ENCODE measurements around the gene ZNF892. TPM values are rescaled to one million over a fixed set of nuclear protein-coding genes. Genes with fewer than 3 reads are reported as not detected.

ZNF892 gene
- total and polyA plus RNA-seq, 7 donors: 0.86 to 9.9 (median 7.9) TPM; not detected in 2

GRCh38 chr2:95165030-95165370 is 42.3 kb upstream of the ZNF892 start:
- H3K27ac ChIP-seq: peak overlapping the region; percentile 90 to 97 (median 91)
- peak overlapping the region; percentile 66 to 82 (median 72) for H3K4me3 ChIP-seq
- intact Hi-C loops (cut with DNase I): loop anchor here (2.0 to 10.0 kb wide), 2 partner anchors 238 to 1100 kb away; partner anchors contain the start of genes CIAO1, FAHD2A and TMEM127
- H3K36me3 ChIP-seq: no peaks in the 10 kb centered on the region
- no peaks in the 10 kb centered on the region for H3K27me3 ChIP-seq
- DNase-seq: no peak
- peaks cover 0 to 26% (median 18%) of the 10 kb centered on the region in 4 donors for H3K4me1 ChIP-seq
- H3K9me3 ChIP-seq: no peaks in the 10 kb centered on the region
- WGBS, 2 donors: 1% methylated on average over 9 of the region's 9 CpGs
- no peak for TF ChIP-seq POLR2AphosphoS5 (IDR thresholded peaks at IDR 0.05)
- TF ChIP-seq POLR2A (IDR thresholded peaks at IDR 0.05): no peak
- TF ChIP-seq EP300 (IDR thresholded peaks at IDR 0.05): no peak
- TF ChIP-seq, protein P1, sequence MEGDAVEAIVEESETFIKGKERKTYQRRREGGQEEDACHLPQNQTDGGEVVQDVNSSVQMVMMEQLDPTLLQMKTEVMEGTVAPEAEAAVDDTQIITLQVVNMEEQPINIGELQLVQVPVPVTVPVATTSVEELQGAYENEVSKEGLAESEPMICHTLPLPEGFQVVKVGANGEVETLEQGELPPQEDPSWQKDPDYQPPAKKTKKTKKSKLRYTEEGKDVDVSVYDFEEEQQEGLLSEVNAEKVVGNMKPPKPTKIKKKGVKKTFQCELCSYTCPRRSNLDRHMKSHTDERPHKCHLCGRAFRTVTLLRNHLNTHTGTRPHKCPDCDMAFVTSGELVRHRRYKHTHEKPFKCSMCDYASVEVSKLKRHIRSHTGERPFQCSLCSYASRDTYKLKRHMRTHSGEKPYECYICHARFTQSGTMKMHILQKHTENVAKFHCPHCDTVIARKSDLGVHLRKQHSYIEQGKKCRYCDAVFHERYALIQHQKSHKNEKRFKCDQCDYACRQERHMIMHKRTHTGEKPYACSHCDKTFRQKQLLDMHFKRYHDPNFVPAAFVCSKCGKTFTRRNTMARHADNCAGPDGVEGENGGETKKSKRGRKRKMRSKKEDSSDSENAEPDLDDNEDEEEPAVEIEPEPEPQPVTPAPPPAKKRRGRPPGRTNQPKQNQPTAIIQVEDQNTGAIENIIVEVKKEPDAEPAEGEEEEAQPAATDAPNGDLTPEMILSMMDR (IDR thresholded peaks at IDR 0.05): no peak

- Histone ChIP-seq H3K27me3 (no peaks in the 10 kb centered on the region), H3K4me1 (peaks cover 0 to 24% (median 18%) of the 10 kb centered on the region in 4 donors), H3K36me3 (no peaks in the 10 kb centered on the region), H3K9me3 (no peaks in the 10 kb centered on the region), H3K27ac (peak within 1 kb of the TSS; percentile 90 to 97 (median 91)), H3K4me3 (peak within 1 kb of the TSS; percentile 66 to 82 (median 72))
- DNase-seq: peak; percentile 99
- 0% methylated on average over 56 of the region's 56 CpGs for whole genome bisulfite sequencing, 2 donors
- intact Hi-C loops (cut with DNase I): loop anchor here (2.0 to 10.0 kb wide), 3 partner anchors 43 to 1099 kb away; partner anchors contain the start of genes CIAO1, FAHD2A and TMEM127
- TF ChIP-seq EP300 (IDR thresholded peaks at IDR 0.05) (no peak), POLR2AphosphoS5 (IDR thresholded peaks at IDR 0.05) (peak; percentile 79 to 87 (median 86)), POLR2A (IDR thresholded peaks at IDR 0.05) (peak; percentile 32 to 49)
- TF ChIP-seq, protein P1 (IDR thresholded peaks at IDR 0.05): no peak
These were observed 41.8 kb upstream of the ZNF892 start, which contains the start of gene ZNF2 for GRCh38 chr2:95165371-95166064. Gene ZNF2 (plus strand): TSS chr2:95165809. CDS start chr2:95176227, 10,418 bp downstream.

DNA sequence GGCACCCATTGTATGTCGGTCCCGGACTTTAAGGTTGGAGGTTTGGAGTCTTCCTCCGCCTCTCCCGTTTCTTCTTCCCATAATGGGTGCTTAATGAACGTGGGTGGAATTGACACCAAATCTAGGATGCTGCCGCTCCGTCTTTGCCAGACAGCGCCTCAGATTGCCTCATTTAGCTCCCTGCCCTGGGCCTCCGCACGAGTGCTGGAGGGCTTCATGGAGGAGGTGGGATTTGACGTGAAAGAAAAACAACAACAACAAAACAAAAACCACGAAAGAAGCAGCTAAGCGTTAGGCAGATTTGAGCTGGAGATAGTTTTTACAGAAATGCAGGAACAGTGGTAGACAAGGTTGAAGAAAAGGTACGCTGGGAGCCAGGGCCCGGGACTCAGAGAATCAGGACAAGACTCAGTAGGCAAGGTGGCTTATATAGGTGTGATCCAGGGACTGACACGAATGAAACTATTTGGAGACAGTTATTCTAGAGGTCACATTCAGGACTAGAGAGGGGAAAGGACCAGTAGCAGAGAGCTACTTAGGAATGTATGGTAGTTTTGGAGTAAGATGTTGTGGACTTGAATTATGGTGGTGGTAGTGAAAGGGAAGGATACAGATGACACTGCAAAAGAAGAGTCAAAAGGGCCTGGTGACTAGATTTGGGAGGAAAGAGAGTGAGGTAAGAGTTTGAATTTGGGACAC is 41.1 kb upstream of the ZNF892 start:
- no peak for DNase-seq
- WGBS, 2 donors: 4 to 9% methylated on average over 16 of the region's 16 CpGs
- H3K27me3 ChIP-seq: no peaks in the 10 kb centered on the region
- peaks cover 0 to 24% (median 18%) of the 10 kb centered on the region in 4 donors for H3K4me1 ChIP-seq
- intact Hi-C loops (cut with DNase I): loop anchor here (2.0 to 10.0 kb wide), 2 partner anchors 43 to 1099 kb away; partner anchors contain the start of genes CIAO1 and TMEM127
- H3K9me3 ChIP-seq: no peaks in the 10 kb centered on the region
- TF ChIP-seq POLR2A (IDR thresholded peaks at IDR 0.05) (no peak), EP300 (IDR thresholded peaks at IDR 0.05) (no peak), POLR2AphosphoS5 (IDR thresholded peaks at IDR 0.05) (no peak)
- TF ChIP-seq, protein P1 (IDR thresholded peaks at IDR 0.05): no peak
- peak overlapping the region; percentile 90 to 97 (median 91) for H3K27ac ChIP-seq
- H3K4me3 ChIP-seq: peak overlapping the region; percentile 66 to 82 (median 72)
- no peaks in the 10 kb centered on the region for H3K36me3 ChIP-seq

- intact Hi-C loops (cut with DNase I): no loop called here
- TF ChIP-seq, protein P1 (IDR thresholded peaks at IDR 0.05): no peak
- no peak for TF ChIP-seq POLR2AphosphoS5 (IDR thresholded peaks at IDR 0.05)
- WGBS, 2 donors: 81 to 88% methylated on average over 7 of the region's 7 CpGs
- no peak overlapping the region for H3K4me3 ChIP-seq
- no peaks in the 10 kb centered on the region for H3K9me3 ChIP-seq
- DNase-seq: no peak
- no peak overlapping the region for H3K27ac ChIP-seq
- H3K36me3 ChIP-seq: peaks cover 0 to 9% (median 2%) of the 10 kb centered on the region in 4 donors
- H3K27me3 ChIP-seq: no peaks in the 10 kb centered on the region
- peaks cover 0 to 2% (median under 1%) of the 10 kb centered on the region in 4 donors for H3K4me1 ChIP-seq
These were observed 35.4 kb upstream of the ZNF892 start for GRCh38 chr2:95171902-95172301.

Measured in sigmoid colon (tissue), 7 donors.